ENCODE measurements around the gene ARID1B. TPM values are rescaled to one million over a fixed set of nuclear protein-coding genes. Genes with fewer than 3 reads are reported as not detected.
A peak's percentile ranks its signal among the peaks of the same experiment; 100 is the strongest.

Gene ARID1B
- total and polyA plus RNA-seq, 2 experiments from 2014 or later, result 32.9 to 67.0 TPM

GRCh38 chr6:157226761-157227160 is 449.6 kb downstream of the ARID1B start:
- TF ChIP-seq EZH2 (IDR thresholded peaks at IDR 0.05; ENCODE audit: borderline replicate concordance) (no peak), EZH2phosphoT487 (IDR thresholded peaks at IDR 0.05; ENCODE audit: low read depth, severe bottlenecking, unreplicated experiment) (no peak)
- TF ChIP-seq, protein P1, sequence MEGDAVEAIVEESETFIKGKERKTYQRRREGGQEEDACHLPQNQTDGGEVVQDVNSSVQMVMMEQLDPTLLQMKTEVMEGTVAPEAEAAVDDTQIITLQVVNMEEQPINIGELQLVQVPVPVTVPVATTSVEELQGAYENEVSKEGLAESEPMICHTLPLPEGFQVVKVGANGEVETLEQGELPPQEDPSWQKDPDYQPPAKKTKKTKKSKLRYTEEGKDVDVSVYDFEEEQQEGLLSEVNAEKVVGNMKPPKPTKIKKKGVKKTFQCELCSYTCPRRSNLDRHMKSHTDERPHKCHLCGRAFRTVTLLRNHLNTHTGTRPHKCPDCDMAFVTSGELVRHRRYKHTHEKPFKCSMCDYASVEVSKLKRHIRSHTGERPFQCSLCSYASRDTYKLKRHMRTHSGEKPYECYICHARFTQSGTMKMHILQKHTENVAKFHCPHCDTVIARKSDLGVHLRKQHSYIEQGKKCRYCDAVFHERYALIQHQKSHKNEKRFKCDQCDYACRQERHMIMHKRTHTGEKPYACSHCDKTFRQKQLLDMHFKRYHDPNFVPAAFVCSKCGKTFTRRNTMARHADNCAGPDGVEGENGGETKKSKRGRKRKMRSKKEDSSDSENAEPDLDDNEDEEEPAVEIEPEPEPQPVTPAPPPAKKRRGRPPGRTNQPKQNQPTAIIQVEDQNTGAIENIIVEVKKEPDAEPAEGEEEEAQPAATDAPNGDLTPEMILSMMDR (IDR thresholded peaks at IDR 0.05; ENCODE audit: poor library complexity), result no peak
- no peaks in the 10 kb centered on the region for H3K9me2 ChIP-seq (replicated peaks; ENCODE audit: insufficient read depth)
- H3K79me2 ChIP-seq, result no peaks in the 10 kb centered on the region
- H3K27me3 ChIP-seq, result no peaks in the 10 kb centered on the region
- H3K36me3 ChIP-seq (replicated peaks; ENCODE audit: insufficient read depth, low read depth), result no peaks in the 10 kb centered on the region
- no peak overlapping the region for H3K4me2 ChIP-seq
- no peaks in the 10 kb centered on the region for H4K20me1 ChIP-seq (ENCODE audit: insufficient read depth, poor library complexity, severe bottlenecking)
- no peak overlapping the region for H3K27ac ChIP-seq
- no peaks in the 10 kb centered on the region for H3K4me1 ChIP-seq (ENCODE audit: insufficient read depth)
- H3K9me3 ChIP-seq (ENCODE audit: low read depth), result no peaks in the 10 kb centered on the region
- no peak overlapping the region for H2AFZ ChIP-seq
- DNase-seq (ENCODE audit: low spot score), result peak; percentile 31
- WGBS (ENCODE audit: low lambda C conversion rate, missing lambda C conversion rate), result 55% methylated on average over 4 of the region's 4 CpGs
- H3K4me3 ChIP-seq, result no peak overlapping the region

DNA sequence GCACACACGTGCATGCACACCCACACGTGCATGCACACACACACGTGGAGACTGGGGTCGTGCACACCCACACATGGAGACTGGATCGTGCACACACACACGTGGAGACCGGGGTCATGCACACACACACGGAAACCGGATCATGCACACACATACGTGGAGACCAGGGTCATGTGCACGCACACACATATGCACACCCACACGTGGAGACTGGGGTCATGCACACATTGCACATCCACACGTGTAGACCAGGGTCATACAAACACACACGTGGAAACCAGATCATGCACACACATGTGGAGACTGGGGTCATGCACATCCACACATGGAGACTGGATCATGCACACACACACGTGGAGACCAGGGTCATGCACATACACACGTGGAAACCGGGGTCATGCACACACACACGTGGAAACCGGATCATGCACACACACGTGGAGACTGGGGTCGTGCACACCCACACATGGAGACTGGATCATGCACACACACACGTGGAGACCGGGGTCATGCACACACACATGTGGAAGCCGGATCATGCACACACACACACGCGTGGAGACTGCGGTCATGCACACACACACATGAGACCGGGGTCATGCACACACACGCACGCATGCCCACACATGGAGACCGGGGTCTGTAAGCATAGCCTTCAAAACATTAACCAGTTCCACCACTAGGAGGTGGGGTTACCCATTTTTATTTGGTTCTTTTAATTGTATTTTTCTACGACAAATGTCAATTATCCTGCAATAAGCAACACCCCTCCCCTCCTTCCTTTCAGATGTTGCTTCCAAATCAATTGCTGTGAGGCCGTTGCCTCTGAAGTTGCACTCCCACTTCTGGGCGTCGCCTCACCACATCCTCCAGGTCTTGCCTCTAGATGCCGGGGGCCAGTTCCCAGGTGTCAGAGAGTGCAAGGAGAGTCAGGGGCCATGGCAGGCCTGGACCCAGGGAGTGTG is 450.3 kb downstream of the ARID1B start:
- no peak for DNase-seq (ENCODE audit: low spot score)
- TF ChIP-seq, protein P1 (IDR thresholded peaks at IDR 0.05; ENCODE audit: poor library complexity), result no peak
- TF ChIP-seq EZH2phosphoT487 (IDR thresholded peaks at IDR 0.05; ENCODE audit: low read depth, severe bottlenecking, unreplicated experiment) (no peak), EZH2 (IDR thresholded peaks at IDR 0.05; ENCODE audit: borderline replicate concordance) (no peak)
- Histone ChIP-seq H3K4me2 (no peak overlapping the region), H3K27ac (no peak overlapping the region), H3K27me3 (no peaks in the 10 kb centered on the region), H3K4me3 (no peak overlapping the region), H3K9me3 (ENCODE audit: low read depth) (no peaks in the 10 kb centered on the region), H4K20me1 (ENCODE audit: insufficient read depth, poor library complexity, severe bottlenecking) (no peaks in the 10 kb centered on the region), H2AFZ (no peak overlapping the region), H3K9me2 (replicated peaks; ENCODE audit: insufficient read depth) (no peaks in the 10 kb centered on the region), H3K36me3 (replicated peaks; ENCODE audit: insufficient read depth, low read depth) (no peaks in the 10 kb centered on the region), H3K4me1 (ENCODE audit: insufficient read depth) (no peaks in the 10 kb centered on the region), H3K79me2 (no peaks in the 10 kb centered on the region)
- 93% methylated on average over 36 of the region's 36 CpGs for WGBS (ENCODE audit: low lambda C conversion rate, missing lambda C conversion rate)

- no peaks in the 10 kb centered on the region for H3K9me2 ChIP-seq (replicated peaks; ENCODE audit: insufficient read depth)
- no peaks in the 10 kb centered on the region for H3K9me3 ChIP-seq (ENCODE audit: low read depth)
- H3K27ac ChIP-seq, result no peak overlapping the region
- no peaks in the 10 kb centered on the region for H3K4me1 ChIP-seq (ENCODE audit: insufficient read depth)
- no peaks in the 10 kb centered on the region for H4K20me1 ChIP-seq (ENCODE audit: insufficient read depth, poor library complexity, severe bottlenecking)
- TF ChIP-seq, protein P1 (IDR thresholded peaks at IDR 0.05; ENCODE audit: poor library complexity), result no peak
- TF ChIP-seq EZH2 (IDR thresholded peaks at IDR 0.05; ENCODE audit: borderline replicate concordance), result no peak
- no peak for TF ChIP-seq EZH2phosphoT487 (IDR thresholded peaks at IDR 0.05; ENCODE audit: low read depth, severe bottlenecking, unreplicated experiment)
- no peaks in the 10 kb centered on the region for H3K79me2 ChIP-seq
- no peak overlapping the region for H2AFZ ChIP-seq
- no peak for DNase-seq (ENCODE audit: low spot score)
- peaks cover 8% of the 10 kb centered on the region for H3K27me3 ChIP-seq
- no peaks in the 10 kb centered on the region for H3K36me3 ChIP-seq (replicated peaks; ENCODE audit: insufficient read depth, low read depth)
- no peak overlapping the region for H3K4me2 ChIP-seq
- WGBS (ENCODE audit: low lambda C conversion rate, missing lambda C conversion rate), result 85% methylated on average over 23 of the region's 23 CpGs
- H3K4me3 ChIP-seq, result no peak overlapping the region
Observed at GRCh38 chr6:157228426-157229131, 451.4 kb downstream of the ARID1B start.
